Neural cell (in vitro differentiated cells): ENCODE measurements around the gene SLCO3A1.

ENCODE experiments used
- EP300 ChIP-seq: fragments of 450-650 bp; conservative IDR thresholded peaks from 2 replicates; pipeline ENCODE4 v1.6.1; 2014; ENCODE audit warnings: antibody characterized with exemption, mild to moderate bottlenecking, moderate library complexity; ENCODE audit not compliant: poor library complexity, severe bottlenecking
- EZH2 ChIP-seq: fragments of 200-600, 300-800 bp; shearing (Covaris generic), sonication (generic); IDR thresholded peaks from 2 replicates; pipeline ENCODE4 v1.6.1; 2014; ENCODE audit warnings: antibody characterized with exemption, low read length, borderline replicate concordance, mild to moderate bottlenecking; ENCODE audit not compliant: insufficient read depth, poor library complexity, severe bottlenecking
- POLR2AphosphoS5 ChIP-seq: IDR thresholded peaks from 2 replicates; pipeline ENCODE4 v1.6.1; 2012
- TAF1 ChIP-seq: IDR thresholded peaks from 2 replicates; pipeline ENCODE4 v1.6.1; 2012; ENCODE audit warnings: low read depth
- TF ChIP-seq, protein P1 (sequence below): fragments of 450-650 bp; IDR thresholded peaks from 2 replicates; pipeline ENCODE4 v1.5.1; 2014; ENCODE audit warnings: antibody characterized with exemption, mild to moderate bottlenecking, moderate library complexity; ENCODE audit not compliant: poor library complexity, severe bottlenecking

DNA sequence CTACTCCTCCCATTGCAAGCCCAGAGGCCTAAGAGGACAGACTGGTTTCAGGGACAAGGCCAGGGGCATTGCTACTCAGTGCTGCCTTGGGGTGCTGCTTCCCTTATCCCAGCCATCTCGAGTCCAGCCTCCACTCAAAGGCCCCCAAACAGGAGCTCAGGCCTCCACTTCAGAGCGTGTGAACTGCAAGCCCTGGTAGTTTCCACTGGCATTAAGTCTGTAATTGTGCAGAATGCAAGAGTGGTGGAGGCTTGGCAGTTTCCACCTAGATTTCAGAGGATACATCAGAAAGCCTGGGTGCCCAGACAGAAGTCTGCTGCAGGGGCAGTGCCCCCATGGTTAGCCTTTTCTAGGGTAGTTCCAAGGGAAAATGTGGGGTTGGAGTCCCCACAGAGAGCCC lies 347.4 kb downstream of the SLCO3A1 start:
- TF ChIP-seq EZH2 (no peak), POLR2AphosphoS5 (no peak), EP300 (no peak), TAF1 (no peak)
- TF ChIP-seq, protein P1, sequence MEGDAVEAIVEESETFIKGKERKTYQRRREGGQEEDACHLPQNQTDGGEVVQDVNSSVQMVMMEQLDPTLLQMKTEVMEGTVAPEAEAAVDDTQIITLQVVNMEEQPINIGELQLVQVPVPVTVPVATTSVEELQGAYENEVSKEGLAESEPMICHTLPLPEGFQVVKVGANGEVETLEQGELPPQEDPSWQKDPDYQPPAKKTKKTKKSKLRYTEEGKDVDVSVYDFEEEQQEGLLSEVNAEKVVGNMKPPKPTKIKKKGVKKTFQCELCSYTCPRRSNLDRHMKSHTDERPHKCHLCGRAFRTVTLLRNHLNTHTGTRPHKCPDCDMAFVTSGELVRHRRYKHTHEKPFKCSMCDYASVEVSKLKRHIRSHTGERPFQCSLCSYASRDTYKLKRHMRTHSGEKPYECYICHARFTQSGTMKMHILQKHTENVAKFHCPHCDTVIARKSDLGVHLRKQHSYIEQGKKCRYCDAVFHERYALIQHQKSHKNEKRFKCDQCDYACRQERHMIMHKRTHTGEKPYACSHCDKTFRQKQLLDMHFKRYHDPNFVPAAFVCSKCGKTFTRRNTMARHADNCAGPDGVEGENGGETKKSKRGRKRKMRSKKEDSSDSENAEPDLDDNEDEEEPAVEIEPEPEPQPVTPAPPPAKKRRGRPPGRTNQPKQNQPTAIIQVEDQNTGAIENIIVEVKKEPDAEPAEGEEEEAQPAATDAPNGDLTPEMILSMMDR = no peak
